ENCODE measurements around the gene CAP2. TPM values are rescaled to one million over a fixed set of nuclear protein-coding genes. Genes with fewer than 3 reads are reported as not detected.

Gene CAP2
- total RNA-seq, 1 experiment from 2014 or later = 0.61 TPM

Small RNAs within 50 kb of the gene (small RNA-seq; reads per million reads assigned to genes)
- gene SUMO2P13 = not detected

Other genes starting within 250 kb of the CAP2 start
- gene RBM24, start 112.2 kb upstream of the CAP2 start, total RNA-seq (2014; rRNA removed; shearing (Covaris generic)) = not detected in 2 replicates
- 9.4 and 9.9 TPM in 2 replicates for gene FAM8A1, start 206.7 kb downstream of the CAP2 start, total RNA-seq (2014; rRNA removed; shearing (Covaris generic))

All from HT-29 (cell line).